ENCODE results near the gene MBD4.

GRCh38 chr3:129440618-129441190 lies 956 bp upstream of the MBD4 start:
- TF ChIP-seq POLR2A (IDR thresholded peaks at IDR 0.05; ENCODE audit: low read depth, low read length) = no peak
- no peak for TF ChIP-seq POLR2AphosphoS5 (IDR thresholded peaks at IDR 0.05; ENCODE audit: low read depth, low read length)
